H1 (cell line): Measurements from ENCODE around the gene GNGT2. TPM values are rescaled to one million over a fixed set of nuclear protein-coding genes. Genes with fewer than 3 reads are reported as not detected.

ENCODE experiments used
- ASH2L ChIP-seq: fragments of 200-600, 300-600 bp; sonication (generic); IDR thresholded peaks from one replicate; pipeline ENCODE4 v1.7.1; 2017; ENCODE audit warnings: low read length
- BRCA1 ChIP-seq: IDR thresholded peaks from 2 replicates; pipeline ENCODE4 v1.6.1; 2012; ENCODE audit warnings: low read depth, low read length, improper control_type of control experiment
- CREB1 ChIP-seq: IDR thresholded peaks from 2 replicates; pipeline ENCODE4 v1.6.1; 2012; ENCODE audit warnings: inconsistent platforms
- EZH2 ChIP-seq: fragments of 200-600 bp; sonication (generic); IDR thresholded peaks from 2 replicates; pipeline ENCODE4 v1.7.1; 2012; ENCODE audit warnings: low read depth, mild to moderate bottlenecking, moderate library complexity, low read length, inconsistent platforms; ENCODE audit not compliant: severe bottlenecking
- GTF2F1 ChIP-seq: IDR thresholded peaks from 2 replicates; pipeline ENCODE4 v1.6.1; 2012; ENCODE audit warnings: low read depth, low read length, improper control_type of control experiment, borderline replicate concordance
- POLR2AphosphoS5 ChIP-seq: IDR thresholded peaks from 2 replicates; pipeline ENCODE4 v1.6.1; 2011; ENCODE audit warnings: low read depth, low read length
- SIX5 ChIP-seq: IDR thresholded peaks from 2 replicates; pipeline ENCODE4 v1.6.1; 2011; ENCODE audit warnings: mild to moderate bottlenecking, low read depth, low read length
- SP2 ChIP-seq: IDR thresholded peaks from 2 replicates; pipeline ENCODE4 v1.6.1; 2012; ENCODE audit warnings: mild to moderate bottlenecking, low read length, inconsistent platforms
- SP4 ChIP-seq: IDR thresholded peaks from 2 replicates; pipeline ENCODE4 v1.6.1; 2012; ENCODE audit warnings: low read length, inconsistent platforms
- TAF1 ChIP-seq: IDR thresholded peaks from 2 replicates; pipeline ENCODE4 v1.6.1; 2011; ENCODE audit warnings: mild to moderate bottlenecking, low read depth, low read length
- polyA plus RNA-seq, 7 experiments: library from polyadenylated mRNA; depleted of rRNA in 3 of 7; stranded (reverse) in 5 of 7; unstranded in 2 of 7; fragments of >200 nt in 5 of 7; fragments of 200-250 nt in 2 of 7; gene quantifications; 1 replicate in 5 of 7; 2 replicates in 1 of 7; 4 replicates in 1 of 7; pipeline versions ENCODE4 v1.2.1 to v1.2.3, GENCODE V29; 2011 to 2013; ENCODE audit warnings: missing spikeins in 2 of 7, mixed read lengths in 2 of 7
- total RNA-seq: library from RNA; stranded (reverse); fragmentation: NEBNext Ultra II Directional; extraction: Animal tissue kit (Norgen Biotek cat#: 25700); gene quantifications from 2 replicates; pipeline ENCODE4 v1.2.1, GENCODE V29; 2021
- TF ChIP-seq, protein P1 (sequence below): fragments of 300-600 bp; sonication (generic); IDR thresholded peaks from 2 replicates; pipeline ENCODE4 v1.7.1; 2012; ENCODE audit warnings: low read length, moderate library complexity, mild to moderate bottlenecking, inconsistent platforms; ENCODE audit not compliant: insufficient replicate concordance
- TF ChIP-seq, protein P2 (sequence below): IDR thresholded peaks from 2 replicates; pipeline ENCODE4 v1.6.1; 2012; ENCODE audit warnings: inconsistent platforms

The GNGT2 gene
- total and polyA plus RNA-seq, 2 of the 8 experiments (the other 6 are each of a cell fraction or from before 2014, with no cell fraction given): 1.3 to 1.4 TPM

DNA sequence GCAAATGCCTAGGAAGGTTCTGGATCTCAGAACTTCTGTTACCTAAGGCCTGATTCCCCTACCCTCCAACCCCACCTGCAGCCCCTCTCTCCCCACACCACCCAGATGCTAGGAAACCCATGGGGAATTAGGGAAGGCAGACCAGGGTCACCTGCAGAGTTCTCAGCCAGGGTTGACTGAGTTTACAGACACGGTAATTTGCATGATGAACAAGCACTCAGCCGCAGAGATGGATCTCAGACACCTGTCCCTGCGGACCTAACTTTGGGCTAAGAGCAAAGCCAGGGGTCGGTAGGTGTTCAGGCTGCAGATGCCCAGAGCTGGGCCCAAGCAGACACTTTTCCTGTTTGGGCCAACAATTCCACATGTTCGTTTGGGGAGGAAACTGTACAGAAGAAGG, 3.0 kb upstream of the GNGT2 start (continued):
- TF ChIP-seq, protein P1, sequence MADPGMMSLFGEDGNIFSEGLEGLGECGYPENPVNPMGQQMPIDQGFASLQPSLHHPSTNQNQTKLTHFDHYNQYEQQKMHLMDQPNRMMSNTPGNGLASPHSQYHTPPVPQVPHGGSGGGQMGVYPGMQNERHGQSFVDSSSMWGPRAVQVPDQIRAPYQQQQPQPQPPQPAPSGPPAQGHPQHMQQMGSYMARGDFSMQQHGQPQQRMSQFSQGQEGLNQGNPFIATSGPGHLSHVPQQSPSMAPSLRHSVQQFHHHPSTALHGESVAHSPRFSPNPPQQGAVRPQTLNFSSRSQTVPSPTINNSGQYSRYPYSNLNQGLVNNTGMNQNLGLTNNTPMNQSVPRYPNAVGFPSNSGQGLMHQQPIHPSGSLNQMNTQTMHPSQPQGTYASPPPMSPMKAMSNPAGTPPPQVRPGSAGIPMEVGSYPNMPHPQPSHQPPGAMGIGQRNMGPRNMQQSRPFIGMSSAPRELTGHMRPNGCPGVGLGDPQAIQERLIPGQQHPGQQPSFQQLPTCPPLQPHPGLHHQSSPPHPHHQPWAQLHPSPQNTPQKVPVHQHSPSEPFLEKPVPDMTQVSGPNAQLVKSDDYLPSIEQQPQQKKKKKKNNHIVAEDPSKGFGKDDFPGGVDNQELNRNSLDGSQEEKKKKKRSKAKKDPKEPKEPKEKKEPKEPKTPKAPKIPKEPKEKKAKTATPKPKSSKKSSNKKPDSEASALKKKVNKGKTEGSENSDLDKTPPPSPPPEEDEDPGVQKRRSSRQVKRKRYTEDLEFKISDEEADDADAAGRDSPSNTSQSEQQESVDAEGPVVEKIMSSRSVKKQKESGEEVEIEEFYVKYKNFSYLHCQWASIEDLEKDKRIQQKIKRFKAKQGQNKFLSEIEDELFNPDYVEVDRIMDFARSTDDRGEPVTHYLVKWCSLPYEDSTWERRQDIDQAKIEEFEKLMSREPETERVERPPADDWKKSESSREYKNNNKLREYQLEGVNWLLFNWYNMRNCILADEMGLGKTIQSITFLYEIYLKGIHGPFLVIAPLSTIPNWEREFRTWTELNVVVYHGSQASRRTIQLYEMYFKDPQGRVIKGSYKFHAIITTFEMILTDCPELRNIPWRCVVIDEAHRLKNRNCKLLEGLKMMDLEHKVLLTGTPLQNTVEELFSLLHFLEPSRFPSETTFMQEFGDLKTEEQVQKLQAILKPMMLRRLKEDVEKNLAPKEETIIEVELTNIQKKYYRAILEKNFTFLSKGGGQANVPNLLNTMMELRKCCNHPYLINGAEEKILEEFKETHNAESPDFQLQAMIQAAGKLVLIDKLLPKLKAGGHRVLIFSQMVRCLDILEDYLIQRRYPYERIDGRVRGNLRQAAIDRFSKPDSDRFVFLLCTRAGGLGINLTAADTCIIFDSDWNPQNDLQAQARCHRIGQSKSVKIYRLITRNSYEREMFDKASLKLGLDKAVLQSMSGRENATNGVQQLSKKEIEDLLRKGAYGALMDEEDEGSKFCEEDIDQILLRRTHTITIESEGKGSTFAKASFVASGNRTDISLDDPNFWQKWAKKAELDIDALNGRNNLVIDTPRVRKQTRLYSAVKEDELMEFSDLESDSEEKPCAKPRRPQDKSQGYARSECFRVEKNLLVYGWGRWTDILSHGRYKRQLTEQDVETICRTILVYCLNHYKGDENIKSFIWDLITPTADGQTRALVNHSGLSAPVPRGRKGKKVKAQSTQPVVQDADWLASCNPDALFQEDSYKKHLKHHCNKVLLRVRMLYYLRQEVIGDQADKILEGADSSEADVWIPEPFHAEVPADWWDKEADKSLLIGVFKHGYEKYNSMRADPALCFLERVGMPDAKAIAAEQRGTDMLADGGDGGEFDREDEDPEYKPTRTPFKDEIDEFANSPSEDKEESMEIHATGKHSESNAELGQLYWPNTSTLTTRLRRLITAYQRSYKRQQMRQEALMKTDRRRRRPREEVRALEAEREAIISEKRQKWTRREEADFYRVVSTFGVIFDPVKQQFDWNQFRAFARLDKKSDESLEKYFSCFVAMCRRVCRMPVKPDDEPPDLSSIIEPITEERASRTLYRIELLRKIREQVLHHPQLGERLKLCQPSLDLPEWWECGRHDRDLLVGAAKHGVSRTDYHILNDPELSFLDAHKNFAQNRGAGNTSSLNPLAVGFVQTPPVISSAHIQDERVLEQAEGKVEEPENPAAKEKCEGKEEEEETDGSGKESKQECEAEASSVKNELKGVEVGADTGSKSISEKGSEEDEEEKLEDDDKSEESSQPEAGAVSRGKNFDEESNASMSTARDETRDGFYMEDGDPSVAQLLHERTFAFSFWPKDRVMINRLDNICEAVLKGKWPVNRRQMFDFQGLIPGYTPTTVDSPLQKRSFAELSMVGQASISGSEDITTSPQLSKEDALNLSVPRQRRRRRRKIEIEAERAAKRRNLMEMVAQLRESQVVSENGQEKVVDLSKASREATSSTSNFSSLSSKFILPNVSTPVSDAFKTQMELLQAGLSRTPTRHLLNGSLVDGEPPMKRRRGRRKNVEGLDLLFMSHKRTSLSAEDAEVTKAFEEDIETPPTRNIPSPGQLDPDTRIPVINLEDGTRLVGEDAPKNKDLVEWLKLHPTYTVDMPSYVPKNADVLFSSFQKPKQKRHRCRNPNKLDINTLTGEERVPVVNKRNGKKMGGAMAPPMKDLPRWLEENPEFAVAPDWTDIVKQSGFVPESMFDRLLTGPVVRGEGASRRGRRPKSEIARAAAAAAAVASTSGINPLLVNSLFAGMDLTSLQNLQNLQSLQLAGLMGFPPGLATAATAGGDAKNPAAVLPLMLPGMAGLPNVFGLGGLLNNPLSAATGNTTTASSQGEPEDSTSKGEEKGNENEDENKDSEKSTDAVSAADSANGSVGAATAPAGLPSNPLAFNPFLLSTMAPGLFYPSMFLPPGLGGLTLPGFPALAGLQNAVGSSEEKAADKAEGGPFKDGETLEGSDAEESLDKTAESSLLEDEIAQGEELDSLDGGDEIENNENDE: no peak
- no peak for TF ChIP-seq POLR2AphosphoS5
- no peak for TF ChIP-seq GTF2F1
- TF ChIP-seq SP2: no peak
- TF ChIP-seq EZH2: no peak
- no peak for TF ChIP-seq TAF1
- no peak for TF ChIP-seq ASH2L
- TF ChIP-seq SP4: no peak
- no peak for TF ChIP-seq CREB1
- no peak for TF ChIP-seq SIX5
- no peak for TF ChIP-seq BRCA1
- TF ChIP-seq, protein P2, sequence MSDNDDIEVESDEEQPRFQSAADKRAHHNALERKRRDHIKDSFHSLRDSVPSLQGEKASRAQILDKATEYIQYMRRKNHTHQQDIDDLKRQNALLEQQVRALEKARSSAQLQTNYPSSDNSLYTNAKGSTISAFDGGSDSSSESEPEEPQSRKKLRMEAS: no peak
